IMR-90 (cell line): Measurements from ENCODE around the gene SLC45A2.

Source experiments
- BHLHE40 ChIP-seq: fragments of 150-350 bp; IDR thresholded peaks from 2 replicates; pipeline ENCODE4 v1.6.1; 2016; ENCODE audit warnings: mild to moderate bottlenecking, low read depth, low read length
- CEBPB ChIP-seq: IDR thresholded peaks from 2 replicates; pipeline ENCODE4 v1.6.1; 2012; ENCODE audit warnings: low read depth, low read length, improper control_type of control experiment
- CHD1 ChIP-seq: IDR thresholded peaks from 2 replicates; pipeline ENCODE4 v1.6.1; 2012; ENCODE audit warnings: low read depth, low read length, improper control_type of control experiment
- CTCF ChIP-seq: conservative IDR thresholded peaks from 2 replicates; pipeline ENCODE4 v1.5.1; 2012; ENCODE audit warnings: mild to moderate bottlenecking, low read depth, low read length, improper control_type of control experiment
- FOS ChIP-seq: fragments of 150-350 bp; IDR thresholded peaks from 2 replicates; pipeline ENCODE4 v1.6.1; 2016; ENCODE audit warnings: low read depth, low read length
- MAFK ChIP-seq: IDR thresholded peaks from 2 replicates; pipeline ENCODE4 v1.6.1; 2012; ENCODE audit warnings: low read depth, low read length, improper control_type of control experiment
- MAZ ChIP-seq: IDR thresholded peaks from 2 replicates; pipeline ENCODE4 v1.6.1; 2012; ENCODE audit warnings: low read depth, mild to moderate bottlenecking, low read length, improper control_type of control experiment, moderate library complexity, borderline replicate concordance
- MXI1 ChIP-seq: IDR thresholded peaks from 2 replicates; pipeline ENCODE4 v1.6.1; 2012; ENCODE audit warnings: low read depth, mild to moderate bottlenecking, low read length, moderate library complexity, borderline replicate concordance
- POLR2A ChIP-seq: IDR thresholded peaks from 2 replicates; pipeline ENCODE4 v1.6.1; 2012; ENCODE audit warnings: mild to moderate bottlenecking, low read depth, low read length
- RCOR1 ChIP-seq: IDR thresholded peaks from 2 replicates; pipeline ENCODE4 v1.6.1; 2012; ENCODE audit warnings: mild to moderate bottlenecking, low read length, improper control_type of control experiment; ENCODE audit not compliant: insufficient replicate concordance
- RFX5 ChIP-seq: IDR thresholded peaks from 2 replicates; pipeline ENCODE4 v1.8.0; 2012; ENCODE audit warnings: low read depth, mild to moderate bottlenecking, low read length, moderate library complexity
- USF2 ChIP-seq: fragments of 150-350 bp; IDR thresholded peaks from 2 replicates; pipeline ENCODE4 v1.6.1; 2017; ENCODE audit warnings: mild to moderate bottlenecking, antibody characterized with exemption, low read length, low read depth

- TF ChIP-seq CTCF (no peak), POLR2A (no peak), RCOR1 (no peak), MXI1 (no peak), RFX5 (no peak), USF2 (no peak), MAFK (no peak), MAZ (no peak), BHLHE40 (no peak), CEBPB (no peak), FOS (no peak), CHD1 (no peak)
These were observed 47.3 kb downstream of the SLC45A2 start for GRCh38 chr5:33937017-33937706.
